Measurements from ENCODE around the gene SOD3.

The SOD3 gene

DNA sequence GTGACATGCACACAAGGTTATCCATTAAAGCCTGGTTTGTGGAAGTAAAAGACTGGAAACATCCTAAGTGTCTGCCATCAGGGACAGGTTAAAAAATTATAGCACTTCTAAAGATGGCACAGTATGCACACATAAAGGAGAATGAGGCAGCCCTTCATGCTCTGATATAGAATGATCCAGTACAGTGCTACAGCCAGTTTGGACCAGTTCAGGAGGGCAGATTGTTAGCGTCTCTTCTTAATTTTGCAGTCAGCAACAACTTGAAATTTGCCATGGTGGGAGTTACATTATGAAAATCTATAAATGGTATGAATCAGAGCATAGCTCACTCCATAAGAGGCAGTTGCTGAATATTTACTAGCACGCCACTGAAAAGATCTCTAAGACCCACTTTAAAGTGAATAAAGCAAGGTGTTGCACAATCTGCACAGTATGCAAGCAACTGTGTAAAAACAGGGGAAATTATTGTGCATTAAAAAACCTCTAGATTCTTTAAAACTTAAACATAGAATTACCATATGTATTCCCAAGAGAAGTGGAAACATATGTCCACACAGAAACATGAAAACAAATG is 20.3 kb upstream of the SOD3 start:
- DNase-seq (ENCODE audit: low spot score): no peak

DNA sequence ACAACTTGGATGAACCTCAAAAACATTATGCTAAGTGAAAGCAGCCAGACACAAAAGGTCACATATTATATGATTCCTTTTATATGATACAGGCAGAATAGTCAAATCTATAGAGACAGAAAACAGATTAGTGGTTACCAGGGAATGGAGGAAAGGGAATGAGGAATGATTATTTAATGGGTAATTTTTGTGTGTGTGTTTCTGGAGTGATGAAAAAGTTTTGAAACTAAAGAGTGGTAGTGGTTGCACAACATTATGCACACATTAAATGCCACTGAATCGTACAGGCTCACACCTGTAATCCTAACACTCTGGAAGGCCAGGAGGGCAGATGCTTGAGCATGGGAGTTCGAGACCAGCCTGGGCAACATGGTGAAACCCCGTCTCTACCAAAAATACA is 19.6 kb upstream of the SOD3 start:
- DNase-seq (ENCODE audit: low spot score): no peak

DNA sequence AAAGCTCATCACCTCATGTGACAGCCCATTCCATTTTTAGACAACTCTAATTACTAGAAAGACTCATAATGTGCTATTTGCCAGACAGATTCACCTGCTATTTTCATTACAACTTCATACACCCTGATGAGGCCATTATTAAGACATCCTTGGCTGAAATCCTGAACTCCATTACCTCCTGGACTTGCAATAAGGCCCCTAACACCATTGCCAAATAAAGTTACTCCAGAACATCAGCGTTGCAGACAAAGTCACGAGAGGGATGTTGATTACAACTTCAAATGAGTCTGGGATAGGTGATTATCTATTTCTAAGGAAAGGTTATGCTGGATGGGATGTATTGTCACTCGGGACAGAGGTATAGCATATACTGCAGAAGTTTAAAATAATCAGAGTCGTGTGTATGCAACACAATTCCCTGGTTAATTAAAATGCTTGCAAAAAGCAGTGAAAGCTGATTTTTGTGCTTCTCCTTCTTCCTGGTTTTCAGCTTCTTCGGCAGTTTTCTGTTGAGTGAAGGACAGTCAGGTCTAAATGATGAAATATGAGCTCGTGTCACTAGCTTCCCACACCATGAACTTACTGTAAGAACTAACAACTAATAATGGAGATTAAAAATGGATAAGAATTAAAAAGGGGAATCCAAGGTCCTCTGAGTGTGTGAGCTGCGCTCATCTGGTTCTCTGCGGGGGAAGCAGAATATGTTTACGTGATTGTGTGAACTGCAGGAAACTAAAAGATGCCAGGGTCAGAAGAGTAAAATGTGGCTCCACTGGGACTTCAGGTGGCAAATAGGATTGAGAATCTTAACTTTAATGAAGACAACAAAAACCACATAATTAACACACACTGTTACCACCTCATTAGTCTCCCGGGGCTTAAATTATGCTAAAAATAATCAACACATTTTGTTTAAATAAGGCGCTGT is 17.6 kb upstream of the SOD3 start:
- DNase-seq (ENCODE audit: low spot score): no peak

DNA sequence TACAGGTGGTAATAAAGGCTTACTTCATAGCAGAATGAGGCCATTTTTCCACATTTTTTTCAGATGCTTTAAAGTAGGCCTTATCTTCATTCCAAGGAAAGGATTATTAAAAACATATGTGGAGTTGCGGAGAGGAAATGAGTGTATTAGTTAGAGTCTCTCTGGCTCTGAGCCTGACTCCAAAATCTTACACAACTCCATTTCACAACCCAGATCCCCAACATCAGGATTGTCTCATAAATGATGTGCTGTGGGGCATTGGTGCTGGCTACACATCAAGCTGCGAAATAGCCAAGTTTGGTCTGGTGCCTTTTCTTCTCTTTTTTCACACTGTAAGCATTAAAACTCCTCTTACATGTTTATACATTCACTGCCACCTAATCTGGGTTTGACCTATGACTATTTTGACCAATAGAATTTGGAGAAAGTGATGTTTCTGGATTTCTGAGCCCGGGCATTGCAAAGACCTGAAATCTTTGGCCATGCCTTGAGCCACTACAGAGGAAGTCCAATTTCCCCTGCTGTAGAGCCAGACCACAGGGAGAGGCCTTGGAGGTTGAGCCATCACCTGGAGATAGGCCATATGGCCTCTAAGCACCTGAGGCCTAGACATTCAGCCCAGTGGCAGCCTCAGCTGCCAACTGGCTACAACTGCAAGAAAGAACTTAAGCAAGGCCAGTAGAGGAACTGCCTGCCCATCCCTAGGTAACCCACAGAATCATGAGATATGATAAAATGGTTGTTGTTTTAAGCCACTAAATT is 16.7 kb upstream of the SOD3 start:
- no peak for DNase-seq (ENCODE audit: low spot score)

DNA sequence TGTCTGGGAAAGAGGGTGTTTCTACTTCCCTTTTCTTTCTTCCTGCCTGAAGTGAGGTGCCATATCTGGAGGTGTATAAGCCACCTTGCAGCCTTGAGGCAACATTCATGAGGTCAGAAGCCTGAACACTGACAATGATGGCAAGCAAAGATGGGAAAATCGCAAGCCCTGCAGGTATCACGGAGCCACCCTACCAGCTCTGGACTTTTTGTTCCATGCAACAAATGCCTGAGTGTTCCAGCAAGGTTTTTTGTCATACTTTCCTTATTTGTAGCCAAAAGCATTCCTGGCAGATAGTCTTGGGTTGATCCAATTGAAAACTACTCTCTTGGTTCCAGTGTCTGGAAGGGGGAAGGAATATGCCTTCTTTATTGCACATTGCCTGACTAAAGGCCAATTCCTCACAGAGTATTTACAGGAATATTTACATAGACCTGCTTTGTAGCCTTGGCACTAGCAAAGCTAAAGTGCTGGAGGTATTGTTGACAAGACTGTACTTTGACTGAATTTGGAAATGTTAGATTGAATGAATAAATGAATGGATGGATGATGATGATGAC is 14.4 kb upstream of the SOD3 start:
- no peak for DNase-seq (ENCODE audit: low spot score)

DNA sequence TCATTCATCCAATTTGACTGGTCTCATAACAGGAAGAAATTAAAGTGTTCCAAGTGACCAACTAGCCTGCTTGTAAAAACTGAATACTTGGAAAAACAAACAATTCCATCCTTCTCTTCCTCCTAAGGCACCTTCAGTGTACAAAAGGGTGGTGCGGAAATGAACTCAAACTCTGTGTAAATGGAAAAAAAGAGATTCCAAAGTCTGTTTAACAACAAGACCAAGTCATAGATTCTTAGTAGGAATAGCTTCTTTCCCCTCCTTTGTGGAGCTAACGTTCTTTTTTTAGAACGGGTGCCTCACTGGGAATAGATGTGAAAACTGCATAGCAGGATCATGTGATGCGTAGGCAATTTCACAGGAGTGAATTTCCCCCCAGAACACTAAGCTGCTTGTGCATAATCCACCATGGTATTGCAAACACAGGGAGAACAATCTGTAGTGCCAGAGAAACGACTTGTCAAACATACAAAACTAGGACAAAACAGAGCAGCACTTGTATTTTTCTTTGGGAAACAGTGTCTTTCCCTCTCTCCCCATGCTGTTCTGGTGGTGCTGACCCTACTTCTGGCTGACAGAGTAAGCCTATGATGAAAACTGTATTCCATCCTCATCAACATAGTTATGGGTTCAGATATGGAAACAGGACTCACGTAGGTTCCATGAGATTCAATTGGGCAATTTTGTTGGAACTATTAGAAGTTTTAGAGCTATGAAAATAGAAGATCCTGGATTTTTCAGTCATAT is 13.2 kb upstream of the SOD3 start:
- DNase-seq (ENCODE audit: low spot score): no peak

DNA sequence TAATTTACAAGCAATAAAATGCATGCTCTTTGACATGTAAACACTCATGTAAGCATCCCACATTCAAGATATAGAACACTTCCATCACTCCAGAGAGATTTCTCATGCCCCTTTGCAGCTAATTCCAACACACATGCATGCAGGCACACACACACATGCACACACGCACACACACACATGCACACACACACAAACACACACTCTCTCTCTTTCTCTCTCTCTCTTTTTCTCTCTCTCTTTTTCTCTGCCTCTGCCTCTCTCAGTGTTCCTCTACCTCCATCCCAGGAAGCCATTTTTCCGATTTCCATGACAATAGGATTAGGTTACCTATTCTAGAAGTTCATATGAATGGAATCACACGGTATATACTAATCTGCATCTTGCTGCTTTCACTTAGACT is 11.9 kb upstream of the SOD3 start:
- no peak for DNase-seq (ENCODE audit: low spot score)

DNA sequence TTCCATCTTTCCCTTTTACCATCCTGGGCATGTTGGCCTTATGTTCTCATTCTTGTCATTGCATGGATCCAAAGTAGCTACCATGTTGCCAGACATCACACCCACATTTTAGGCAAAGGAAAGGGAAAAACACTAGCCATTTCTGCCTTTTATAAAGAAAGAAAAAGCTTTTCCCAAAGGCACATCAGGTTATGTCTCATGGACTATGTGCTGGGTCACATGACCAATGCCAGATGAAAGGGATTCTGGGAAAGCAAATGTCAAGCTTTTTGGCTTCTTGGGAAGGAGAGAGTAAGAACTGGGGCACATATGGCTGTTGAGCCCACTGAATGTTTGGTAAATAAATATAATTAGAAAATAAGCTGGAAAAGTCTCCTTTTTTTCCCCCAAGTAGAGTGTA is 4.3 kb upstream of the SOD3 start:
- DNase-seq (ENCODE audit: low spot score): no peak

DNA sequence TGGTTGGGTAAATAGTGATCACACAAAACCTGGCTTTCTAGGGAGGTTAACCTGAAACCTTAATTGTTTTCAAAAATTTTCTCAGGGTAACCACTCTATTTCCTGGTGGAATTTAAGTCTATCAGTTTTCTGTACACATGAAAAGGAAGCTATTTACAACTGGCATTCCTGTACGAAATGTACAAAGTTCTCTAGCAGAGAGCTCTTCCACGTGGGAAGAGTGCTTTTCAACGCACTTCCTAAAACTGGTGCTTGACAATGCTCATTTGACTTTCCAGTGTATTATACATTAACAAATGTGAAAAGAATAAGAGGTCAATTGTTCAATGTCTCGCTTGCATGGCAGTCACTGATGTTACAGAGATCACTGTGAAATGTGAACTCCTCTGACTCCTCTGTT is 2.8 kb upstream of the SOD3 start:
- DNase-seq (ENCODE audit: low spot score): no peak

DNA sequence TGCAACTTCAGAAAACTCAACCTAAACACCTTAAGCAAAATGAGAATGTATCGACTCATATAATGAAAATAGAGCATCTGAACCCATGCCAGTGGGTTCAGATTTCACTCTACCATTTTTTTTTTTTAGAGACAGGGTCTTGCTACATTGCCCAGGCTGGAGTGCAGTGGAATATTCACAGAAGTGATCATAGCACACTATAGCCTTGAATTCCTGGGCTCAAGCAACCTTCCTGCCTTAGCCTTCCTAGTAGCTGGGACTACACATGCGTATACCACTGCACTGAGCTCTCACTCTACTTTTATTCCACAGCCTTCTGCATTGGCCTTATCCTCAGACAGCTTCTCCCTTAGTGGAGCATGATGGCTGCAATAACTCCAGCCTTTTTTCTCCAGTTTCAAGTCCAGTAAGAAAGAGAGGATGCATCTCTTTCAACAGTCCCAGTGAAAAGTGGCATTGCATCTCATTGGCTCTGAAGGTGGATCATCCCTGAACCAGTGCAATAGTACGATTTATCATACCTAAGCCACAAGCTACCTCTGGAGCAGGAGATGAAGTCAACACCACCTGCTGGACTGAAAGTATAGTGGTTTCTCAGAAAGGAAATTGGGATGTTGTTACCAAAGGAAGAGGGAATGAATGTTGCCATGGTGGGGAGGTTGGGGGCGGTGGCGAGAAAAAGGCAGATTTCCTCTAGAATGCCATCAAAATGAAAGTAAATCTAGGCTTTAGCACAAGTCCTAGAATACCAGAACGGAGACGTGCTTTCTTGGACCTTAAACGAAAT is 2.0 kb upstream of the SOD3 start:
- DNase-seq (ENCODE audit: low spot score): no peak

DNA sequence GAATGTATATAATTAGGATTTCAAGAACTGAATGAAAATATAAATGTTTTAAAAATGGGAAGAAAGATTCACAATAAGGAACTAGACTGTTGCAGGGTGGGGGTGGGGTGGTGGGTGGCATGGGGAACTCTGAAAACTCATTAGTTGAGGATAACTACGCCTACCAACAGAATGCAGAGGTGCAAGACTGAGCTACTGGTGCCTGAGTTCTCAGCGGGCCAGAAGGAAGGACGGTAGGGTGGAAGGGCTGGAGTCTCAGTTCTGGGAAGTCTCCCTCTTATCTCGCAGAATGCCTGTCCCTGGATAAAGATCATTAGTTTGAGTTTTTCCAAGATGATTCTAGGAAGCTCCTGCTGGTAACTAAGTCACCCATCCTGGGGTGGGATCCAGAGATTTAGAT is 1.3 kb upstream of the SOD3 start:
- no peak for DNase-seq (ENCODE audit: low spot score)

DNA sequence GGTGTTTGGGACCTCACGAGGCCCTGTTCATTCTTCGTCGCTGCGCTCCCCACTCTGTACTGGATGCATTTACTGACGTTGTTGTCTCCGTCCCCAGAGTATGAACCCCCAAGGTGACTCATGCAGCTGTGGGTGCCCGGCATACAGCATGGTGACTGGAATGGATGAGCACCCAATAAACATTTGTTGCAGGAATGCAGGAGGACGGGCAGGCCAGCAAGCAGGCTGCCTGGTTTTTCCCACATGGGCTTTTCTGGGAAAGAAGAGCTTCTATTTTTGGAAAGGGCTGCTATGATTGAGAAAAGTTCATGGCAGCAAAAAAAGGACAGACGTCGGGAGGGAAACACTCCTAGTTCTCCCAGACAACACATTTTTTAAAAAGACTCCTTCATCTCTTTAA is 893 bp upstream of the SOD3 start:
- DNase-seq (ENCODE audit: low spot score): no peak

DNA sequence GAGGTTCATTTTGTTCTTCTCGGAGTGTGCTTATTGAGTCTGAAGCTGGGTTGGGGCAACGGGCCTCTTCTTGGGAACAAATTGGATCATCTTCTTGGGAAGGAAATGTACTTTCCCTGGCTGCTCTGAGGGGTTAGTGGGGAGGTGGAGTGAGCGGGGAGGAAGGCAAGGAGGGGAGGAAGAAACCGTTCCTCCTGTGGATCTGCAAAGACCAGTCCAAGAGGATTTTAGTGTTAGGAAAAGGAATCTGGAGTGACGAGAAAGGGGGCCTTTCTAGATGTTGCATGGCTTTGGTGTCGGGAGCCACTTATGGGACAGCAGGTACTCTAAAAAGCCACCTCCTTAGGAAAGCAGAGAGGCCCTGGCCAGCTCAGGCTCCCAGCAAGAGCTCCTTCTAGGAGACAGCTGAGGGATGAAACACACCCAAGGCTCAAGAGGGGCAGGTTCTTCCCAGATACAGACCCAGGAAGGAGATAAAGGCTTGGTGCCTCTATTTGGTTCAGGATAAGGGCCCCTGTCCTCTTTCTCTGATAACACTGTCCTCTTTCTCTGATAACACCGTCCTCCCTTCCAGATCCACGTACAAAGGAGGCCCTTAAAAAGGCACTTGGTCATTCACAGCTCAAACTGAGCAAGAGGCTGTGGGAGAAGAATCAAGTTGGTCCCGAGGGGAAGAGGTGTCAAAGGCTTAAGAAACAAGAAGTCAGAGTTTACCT is 451 bp downstream of the SOD3 start:
- no peak for DNase-seq (ENCODE audit: low spot score)

DNA sequence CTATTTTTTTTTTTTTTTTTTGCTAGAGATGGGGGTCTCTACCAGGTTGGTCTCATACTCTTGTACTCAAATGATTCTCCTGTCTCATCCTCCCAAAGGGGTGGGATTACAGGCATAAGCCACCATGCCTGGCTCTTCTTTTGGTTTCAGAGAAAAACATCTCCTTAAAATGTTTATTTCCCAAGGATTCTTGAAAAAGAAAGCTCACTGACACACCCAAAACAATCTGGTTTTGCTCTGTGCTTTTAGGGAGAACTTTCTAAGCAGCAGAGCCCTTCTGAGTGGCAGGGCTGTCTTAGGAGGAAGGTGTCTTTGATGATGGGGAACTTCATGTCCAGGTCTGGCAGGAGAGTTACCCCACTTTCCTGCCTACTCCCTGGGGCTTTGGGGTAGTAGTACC is 1.2 kb downstream of the SOD3 start:
- no peak for DNase-seq (ENCODE audit: low spot score)

DNA sequence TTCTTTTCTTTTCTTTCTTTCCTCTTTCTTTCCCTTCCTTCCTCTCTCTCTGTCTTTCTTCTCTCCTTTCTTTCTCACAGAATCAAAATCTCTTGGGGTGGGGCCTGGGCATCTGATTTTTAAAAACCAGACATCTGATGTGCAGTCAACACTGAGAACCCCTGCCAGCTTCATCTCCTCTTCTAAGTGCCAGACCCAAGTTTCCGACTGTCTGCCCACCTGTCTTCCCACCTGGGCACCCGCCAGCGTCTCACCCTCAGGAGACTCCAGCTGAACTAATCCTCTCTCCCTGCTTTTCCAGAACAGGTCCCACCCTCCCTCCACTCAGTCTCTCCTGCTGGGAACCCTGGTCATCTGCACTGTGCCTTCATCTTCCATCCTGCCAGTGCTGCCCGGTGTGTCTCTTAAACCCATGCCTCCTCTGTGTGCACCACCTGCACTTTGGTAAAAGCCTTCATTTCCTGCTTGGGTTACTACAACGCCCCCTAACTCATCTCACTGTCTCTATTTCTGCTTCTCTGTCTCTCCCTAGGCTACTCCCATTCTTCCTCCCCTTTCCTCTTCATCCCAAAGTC is 2.8 kb downstream of the SOD3 start:
- DNase-seq (ENCODE audit: low spot score): no peak

DNA sequence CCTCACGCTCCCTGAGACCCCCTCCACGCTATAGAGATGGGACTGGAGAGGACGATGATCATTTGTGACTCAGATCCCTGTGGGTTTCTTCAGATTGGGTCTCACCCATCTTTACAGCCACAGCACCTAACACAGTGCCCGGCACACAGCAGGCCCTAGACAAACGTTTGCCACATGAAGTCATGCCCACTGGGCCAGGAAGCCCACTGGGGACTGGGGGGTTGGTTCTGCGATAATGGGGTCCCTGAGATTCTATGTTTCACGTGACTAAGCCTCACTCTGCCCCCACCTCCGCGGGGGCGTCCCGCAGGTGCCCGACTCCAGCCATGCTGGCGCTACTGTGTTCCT is 3.8 kb downstream of the SOD3 start:
- no peak for DNase-seq (ENCODE audit: low spot score)

DNA sequence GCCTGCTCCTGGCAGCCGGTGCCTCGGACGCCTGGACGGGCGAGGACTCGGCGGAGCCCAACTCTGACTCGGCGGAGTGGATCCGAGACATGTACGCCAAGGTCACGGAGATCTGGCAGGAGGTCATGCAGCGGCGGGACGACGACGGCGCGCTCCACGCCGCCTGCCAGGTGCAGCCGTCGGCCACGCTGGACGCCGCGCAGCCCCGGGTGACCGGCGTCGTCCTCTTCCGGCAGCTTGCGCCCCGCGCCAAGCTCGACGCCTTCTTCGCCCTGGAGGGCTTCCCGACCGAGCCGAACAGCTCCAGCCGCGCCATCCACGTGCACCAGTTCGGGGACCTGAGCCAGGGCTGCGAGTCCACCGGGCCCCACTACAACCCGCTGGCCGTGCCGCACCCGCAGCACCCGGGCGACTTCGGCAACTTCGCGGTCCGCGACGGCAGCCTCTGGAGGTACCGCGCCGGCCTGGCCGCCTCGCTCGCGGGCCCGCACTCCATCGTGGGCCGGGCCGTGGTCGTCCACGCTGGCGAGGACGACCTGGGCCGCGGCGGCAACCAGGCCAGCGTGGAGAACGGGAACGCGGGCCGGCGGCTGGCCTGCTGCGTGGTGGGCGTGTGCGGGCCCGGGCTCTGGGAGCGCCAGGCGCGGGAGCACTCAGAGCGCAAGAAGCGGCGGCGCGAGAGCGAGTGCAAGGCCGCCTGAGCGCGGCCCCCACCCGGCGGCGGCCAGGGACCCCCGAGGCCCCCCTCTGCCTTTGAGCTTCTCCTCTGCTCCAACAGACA is 4.4 kb downstream of the SOD3 start:
- DNase-seq (ENCODE audit: low spot score): no peak

DNA sequence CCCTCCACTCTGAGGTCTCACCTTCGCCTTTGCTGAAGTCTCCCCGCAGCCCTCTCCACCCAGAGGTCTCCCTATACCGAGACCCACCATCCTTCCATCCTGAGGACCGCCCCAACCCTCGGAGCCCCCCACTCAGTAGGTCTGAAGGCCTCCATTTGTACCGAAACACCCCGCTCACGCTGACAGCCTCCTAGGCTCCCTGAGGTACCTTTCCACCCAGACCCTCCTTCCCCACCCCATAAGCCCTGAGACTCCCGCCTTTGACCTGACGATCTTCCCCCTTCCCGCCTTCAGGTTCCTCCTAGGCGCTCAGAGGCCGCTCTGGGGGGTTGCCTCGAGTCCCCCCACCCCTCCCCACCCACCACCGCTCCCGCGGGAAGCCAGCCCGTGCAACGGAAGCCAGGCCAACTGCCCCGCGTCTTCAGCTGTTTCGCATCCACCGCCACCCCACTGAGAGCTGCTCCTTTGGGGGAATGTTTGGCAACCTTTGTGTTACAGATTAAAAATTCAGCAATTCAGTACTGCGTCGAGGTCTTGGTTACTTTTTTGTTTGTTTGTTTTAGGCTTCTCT is 5.0 kb downstream of the SOD3 start:
- no peak for DNase-seq (ENCODE audit: low spot score)
